Activated naive CD4-positive, alpha-beta T cell treated with anti-CD3 and anti-CD28 coated beads, Interleukin-2, amount 50 U/mL, for 72 hours (primary cell): ENCODE measurements around the gene NUCKS1. TPM values are rescaled to one million over a fixed set of nuclear protein-coding genes. Genes with fewer than 3 reads are reported as not detected.
A peak's percentile ranks its signal among the peaks of the same experiment; 100 is the strongest.
"Not testable (repeated sequence)": the region's sequence is repeated elsewhere in the genome, so short reads cannot be mapped to it uniquely, and the experiment has no call there.

ENCODE experiments used
- ATAC-seq, 2 donors: fragments of 150-1000 bp; cut with Tn5 transposase; 2 replicates each; pipeline ENCODE4 v1.10.0; 2021; ENCODE audit warnings: mild to moderate bottlenecking in 2 of 2, moderate library complexity in 2 of 2
- DNase-seq, 2 donors: peaks; one replicate each; pipeline ENCODE4 v3.0.0; 2021 to 2022; ENCODE audit warnings: low spot score in 2 of 2
- H3K27ac Mint-ChIP-seq, 2 donors: one replicate each; pipeline ENCODE4 v1.8.0; 2022; ENCODE audit warnings: mild to moderate bottlenecking in 2 of 2, mixed read lengths in 2 of 2
- H3K36me3 Mint-ChIP-seq, 2 donors: one replicate each; pipeline ENCODE4 v1.8.0; 2022; ENCODE audit warnings: mixed read lengths in 2 of 2
- H3K9me3 Mint-ChIP-seq, 2 donors: one replicate each; pipeline ENCODE4 v1.8.0; 2022; ENCODE audit warnings: mixed read lengths in 2 of 2
- total RNA-seq, 2 donors: library from RNA; stranded (reverse); gene quantifications; one replicate each; pipeline ENCODE4 v1.2.3, GENCODE V29; 2022

The NUCKS1 gene
- total RNA-seq, 2 donors from 2014 or later: 97.1 to 173 TPM

- Mint-ChIP-seq H3K9me3 (no peaks in the 10 kb centered on the region), H3K36me3 (peaks cover 20 to 37% of the 10 kb centered on the region in 2 donors), H3K27ac (peak overlapping the region; percentile 96 to 100)
- DNase-seq (peak; percentile 97 to 98), ATAC-seq (peak; percentile 82 to 86)
These were observed 496 bp downstream of the NUCKS1 start for GRCh38 chr1:205749234-205750137.

GRCh38 chr1:205748403-205749233, 1.4 kb downstream of the NUCKS1 start:
- peak; percentile 17 to 43 for ATAC-seq
- Mint-ChIP-seq H3K27ac (peak overlapping the region; percentile 96 to 98), H3K9me3 (no peaks in the 10 kb centered on the region), H3K36me3 (peaks cover 20 to 37% of the 10 kb centered on the region in 2 donors)
- DNase-seq: peak in 1 of 2 donors; percentile 58

- H3K36me3 Mint-ChIP-seq: peaks cover 20 to 37% of the 10 kb centered on the region in 2 donors
- no peaks in the 10 kb centered on the region for H3K9me3 Mint-ChIP-seq
- no peak for ATAC-seq
- peak overlapping the region; percentile 59 to 89 for H3K27ac Mint-ChIP-seq
- DNase-seq: no peak
These were observed 3.1 kb downstream of the NUCKS1 start for GRCh38 chr1:205746757-205747412.

DNA sequence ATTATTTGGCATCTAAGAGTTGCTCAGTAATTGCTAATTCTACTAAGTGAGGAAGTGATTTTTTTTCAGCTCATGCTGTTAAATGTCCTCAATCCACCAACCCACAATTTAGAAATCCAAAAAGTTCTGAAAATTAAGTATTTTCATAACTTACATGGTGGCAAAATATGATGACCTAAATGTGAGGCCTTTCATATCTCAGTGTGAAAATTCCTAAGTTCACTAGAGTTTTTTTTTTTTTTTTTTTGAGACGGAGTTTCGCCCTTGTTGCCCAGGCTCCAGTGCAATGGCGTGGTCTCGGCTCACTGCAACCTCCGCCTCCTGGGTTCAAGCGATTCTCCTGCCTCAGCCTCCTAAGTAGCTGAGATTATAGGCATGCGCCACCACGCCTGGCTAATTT, 5.6 kb downstream of the NUCKS1 start:
- Mint-ChIP-seq H3K36me3 (peaks cover 13 to 35% of the 10 kb centered on the region in 2 donors), H3K9me3 (no peaks in the 10 kb centered on the region), H3K27ac (peak overlapping the region in 1 of 2 donors; percentile 3)
- DNase-seq (no peak), ATAC-seq (no peak)

GRCh38 chr1:205743977-205744376, 6.0 kb downstream of the NUCKS1 start:
- DNase-seq (no peak), ATAC-seq (no peak)
- H3K27ac Mint-ChIP-seq: peak overlapping the region; percentile 3 to 51
- H3K36me3 Mint-ChIP-seq: peaks cover 11 to 37% of the 10 kb centered on the region in 2 donors
- H3K9me3 Mint-ChIP-seq: no peaks in the 10 kb centered on the region

DNA sequence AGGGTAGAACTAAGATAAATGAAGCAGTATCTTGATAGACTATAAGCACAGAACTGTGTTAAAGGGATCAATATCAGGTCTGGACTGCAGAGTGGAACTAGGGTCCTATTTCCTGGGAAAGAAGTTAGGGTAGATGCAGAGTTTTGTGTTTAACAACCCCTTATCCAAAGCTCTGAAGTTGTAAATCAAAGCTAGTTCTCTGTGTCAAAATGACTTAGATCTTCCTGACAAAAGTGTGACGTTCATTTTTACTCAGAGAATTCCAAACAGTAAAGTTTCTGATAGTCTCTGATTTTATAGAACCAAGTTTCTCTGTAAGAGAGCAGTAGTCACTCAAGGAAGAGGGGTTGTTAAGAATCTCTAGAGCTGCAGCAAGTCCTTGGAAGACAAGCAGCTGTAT, 8.3 kb downstream of the NUCKS1 start:
- DNase-seq: no peak
- Mint-ChIP-seq H3K27ac (no peak overlapping the region), H3K36me3 (peaks cover 0 to 29% of the 10 kb centered on the region in 2 donors), H3K9me3 (no peaks in the 10 kb centered on the region)
- no peak for ATAC-seq

DNA sequence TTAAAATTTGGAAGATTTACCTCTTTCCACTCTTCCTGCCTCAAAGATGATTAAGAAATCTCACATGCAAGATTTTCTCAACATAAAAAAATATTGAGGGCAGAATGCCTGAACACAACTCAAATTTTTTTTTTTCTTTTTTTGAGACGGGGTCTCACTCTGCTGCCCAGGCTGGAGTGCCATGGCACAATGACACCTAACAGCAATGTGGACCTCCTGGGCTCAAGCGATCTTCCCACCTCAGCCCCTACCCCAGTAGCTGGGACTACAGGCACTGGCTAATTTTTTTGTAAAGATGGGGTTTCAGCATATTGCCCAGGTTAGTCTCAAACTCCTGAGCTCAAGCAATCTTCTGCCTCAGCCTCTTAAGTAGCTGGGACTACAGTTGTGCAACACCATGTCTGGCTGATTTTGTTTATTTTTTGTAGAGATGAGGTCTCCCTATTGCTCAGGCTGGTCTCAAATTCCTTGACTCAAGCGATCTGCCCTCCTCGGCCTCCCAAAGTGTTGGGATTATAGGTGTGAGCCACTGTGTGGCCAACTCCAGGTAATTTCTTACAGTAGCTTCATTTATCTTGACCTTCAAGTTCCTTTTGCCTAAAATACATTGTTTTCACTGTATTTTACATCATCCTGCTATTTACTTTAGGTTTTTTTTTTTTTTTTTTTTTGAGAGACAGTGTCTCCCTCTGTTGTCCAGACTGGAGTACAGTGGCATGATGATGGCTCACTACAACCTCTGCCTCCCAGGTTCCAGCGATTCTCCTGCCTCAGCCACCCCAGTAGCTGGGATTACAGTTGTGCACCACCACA, 10.4 kb downstream of the NUCKS1 start:
- H3K36me3 Mint-ChIP-seq: peaks cover 0 to 25% of the 10 kb centered on the region in 2 donors
- DNase-seq: no peak
- peak overlapping the region in 1 of 2 donors; percentile 84 for H3K27ac Mint-ChIP-seq
- ATAC-seq: no peak
- no peaks in the 10 kb centered on the region for H3K9me3 Mint-ChIP-seq

DNA sequence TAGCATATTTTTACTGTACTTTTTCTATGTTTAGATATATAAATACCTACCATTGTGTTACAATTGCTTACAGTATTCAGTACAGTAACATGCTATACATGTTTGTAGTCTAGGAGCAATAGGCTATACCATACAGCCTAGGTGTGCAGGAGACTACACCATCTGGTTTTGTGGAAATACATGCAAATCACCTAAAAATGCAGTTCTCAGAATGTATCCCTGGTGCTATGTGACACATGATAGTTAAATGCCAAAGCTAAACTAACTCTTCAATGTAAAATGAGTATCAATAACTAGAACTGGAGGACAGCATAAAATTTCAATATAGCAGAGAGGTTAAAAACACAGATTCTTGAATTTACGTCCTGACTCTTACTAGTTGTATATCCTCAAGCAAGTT, 14.8 kb downstream of the NUCKS1 start:
- Mint-ChIP-seq H3K27ac (no peak overlapping the region), H3K9me3 (no peaks in the 10 kb centered on the region), H3K36me3 (peaks cover 0 to 33% of the 10 kb centered on the region in 2 donors)
- ATAC-seq (peak in 1 of 2 donors; percentile 67), DNase-seq (no peak)

GRCh38 chr1:205733438-205734175, 16.4 kb downstream of the NUCKS1 start:
- peaks cover 0 to 23% of the 10 kb centered on the region in 2 donors for H3K36me3 Mint-ChIP-seq
- no peak overlapping the region for H3K27ac Mint-ChIP-seq
- no peaks in the 10 kb centered on the region for H3K9me3 Mint-ChIP-seq
- no peak for ATAC-seq
- DNase-seq: no peak

- no peak for DNase-seq
- ATAC-seq: no peak
- H3K9me3 Mint-ChIP-seq: no peaks in the 10 kb centered on the region
- H3K27ac Mint-ChIP-seq: peak overlapping the region; percentile 21 to 51
- peaks cover 0 to 21% of the 10 kb centered on the region in 2 donors for H3K36me3 Mint-ChIP-seq
These were observed 19.9 kb downstream of the NUCKS1 start for GRCh38 chr1:205729945-205730610.

DNA sequence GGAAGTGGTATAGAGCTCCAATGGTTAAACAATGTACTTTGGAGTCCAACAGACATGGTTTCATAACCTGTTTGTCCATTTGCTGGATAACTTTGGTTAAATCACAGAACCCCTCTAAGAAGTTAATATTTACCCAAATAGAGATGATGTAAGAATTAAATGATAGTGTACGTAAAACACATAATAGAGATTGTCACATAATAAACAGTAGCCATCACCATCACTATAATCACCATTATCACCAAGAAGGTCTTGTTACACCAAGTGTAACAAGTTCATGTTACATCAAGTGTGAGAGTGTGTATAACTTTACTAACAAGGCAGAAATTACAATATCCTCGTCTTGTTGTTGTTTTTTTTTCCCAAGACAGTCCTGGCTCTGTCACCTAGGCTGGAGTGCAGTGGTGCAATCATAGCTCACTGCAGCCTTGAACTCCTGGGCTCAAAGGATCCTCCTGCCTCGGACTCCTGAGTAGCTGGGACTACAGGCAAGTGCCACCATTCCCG, 23.3 kb downstream of the NUCKS1 start:
- ATAC-seq: no peak
- no peak for DNase-seq
- Mint-ChIP-seq H3K27ac (no peak overlapping the region), H3K36me3 (peaks cover 5 to 39% of the 10 kb centered on the region in 2 donors), H3K9me3 (no peaks in the 10 kb centered on the region)

- Mint-ChIP-seq H3K27ac (no peak overlapping the region), H3K36me3 (peaks cover 8 to 45% of the 10 kb centered on the region in 2 donors), H3K9me3 (no peaks in the 10 kb centered on the region)
- DNase-seq (no peak), ATAC-seq (no peak)
These were observed 24.5 kb downstream of the NUCKS1 start for GRCh38 chr1:205725514-205725913.

DNA sequence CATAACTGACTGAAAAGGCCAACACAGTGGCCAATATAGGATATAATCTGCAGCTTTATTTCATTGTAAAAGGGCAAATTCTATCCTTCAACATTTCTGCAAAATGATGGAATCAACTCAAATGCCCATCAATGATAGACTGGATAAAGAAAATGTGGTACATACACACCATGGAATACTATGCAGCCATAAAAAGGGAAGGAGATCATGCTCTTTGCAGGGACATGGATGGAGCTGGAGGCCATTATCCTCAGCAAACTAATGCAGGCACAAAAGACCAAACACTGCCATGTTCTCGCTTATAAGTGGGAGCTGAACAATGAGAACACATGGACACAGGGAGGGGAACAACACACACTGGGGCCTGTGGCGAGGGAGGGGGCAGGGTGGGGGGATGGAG, 29.2 kb downstream of the NUCKS1 start:
- not testable (repeated sequence) for DNase-seq, H3K9me3 Mint-ChIP-seq, ATAC-seq, H3K27ac Mint-ChIP-seq
- peaks cover 24 to 69% of the 10 kb centered on the region in 2 donors for H3K36me3 Mint-ChIP-seq

DNA sequence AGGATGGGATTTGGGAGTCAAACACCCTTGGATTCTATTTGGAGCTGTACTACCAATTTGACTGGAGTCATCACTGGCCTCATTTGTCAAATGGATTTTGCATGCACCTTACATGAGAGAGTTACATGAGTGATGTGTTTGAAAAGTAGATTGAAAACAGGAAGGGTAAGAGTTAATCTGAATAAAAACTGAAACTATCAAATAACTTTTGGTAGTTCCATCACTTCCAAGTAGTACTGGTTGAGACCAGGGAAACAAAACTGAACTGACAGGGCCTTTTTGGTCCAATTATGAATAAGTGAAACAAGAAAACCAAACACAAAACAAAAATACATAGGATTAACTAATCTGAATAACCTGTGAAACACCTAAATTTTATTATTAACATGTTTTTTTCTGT, 30.2 kb downstream of the NUCKS1 start:
- ATAC-seq: peak; percentile 39 to 93

GRCh38 chr1:205719015-205719414, 31.0 kb downstream of the NUCKS1 start:
- peak in 1 of 2 donors; percentile 51 for ATAC-seq
- H3K9me3 Mint-ChIP-seq: no peaks in the 10 kb centered on the region
- no peak for DNase-seq
- peaks cover 24 to 67% of the 10 kb centered on the region in 2 donors for H3K36me3 Mint-ChIP-seq
- peak overlapping the region in 1 of 2 donors; percentile 89 for H3K27ac Mint-ChIP-seq

More for the DNA sequence above, 30.2 kb downstream of the NUCKS1 start:
- no peaks in the 10 kb centered on the region for H3K9me3 Mint-ChIP-seq
- peaks cover 24 to 71% of the 10 kb centered on the region in 2 donors for H3K36me3 Mint-ChIP-seq
- peak overlapping the region; percentile 25 to 89 for H3K27ac Mint-ChIP-seq
- no peak for DNase-seq
